Middle frontal gyrus (tissue), 1 donor: ENCODE measurements around the gene PRKAG2.

Source experiments
- DNase-seq: peaks from one replicate; pipeline ENCODE4 v3.0.0-alpha.2; 2015; ENCODE audit warnings: low spot score; ENCODE audit errors: extremely low spot score

Gene PRKAG2

DNA sequence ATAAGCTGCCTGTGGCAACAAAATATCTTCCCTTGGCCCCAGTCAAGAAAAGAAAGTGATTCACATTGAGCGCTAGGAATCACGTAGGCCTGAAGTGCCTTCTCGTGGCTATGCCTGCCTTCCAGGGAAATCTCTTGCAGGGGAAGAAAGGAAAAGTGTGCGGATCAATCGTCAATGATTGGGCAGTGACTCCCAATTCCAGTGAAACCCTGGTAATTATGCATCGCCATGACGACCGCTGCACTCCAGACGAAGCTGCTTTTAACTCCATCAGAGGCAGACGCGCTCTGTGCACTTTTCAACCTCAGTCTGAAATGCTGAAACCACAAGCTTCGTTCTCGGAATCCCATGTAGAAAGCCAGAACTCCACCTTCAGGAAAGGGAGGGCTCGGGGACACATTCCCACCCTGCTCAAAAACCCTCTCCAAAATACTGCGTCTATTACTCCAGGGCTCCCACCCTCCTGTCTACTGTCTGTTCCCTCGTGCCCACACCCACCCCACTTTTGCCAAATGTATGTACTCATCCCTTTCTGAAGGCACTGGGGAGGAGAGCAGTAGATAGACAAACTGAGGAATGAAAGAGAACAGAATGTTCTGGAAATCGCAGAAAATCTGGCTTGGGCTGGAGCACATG lies 24.2 kb upstream of the PRKAG2 start:
- DNase-seq: no peak

DNA sequence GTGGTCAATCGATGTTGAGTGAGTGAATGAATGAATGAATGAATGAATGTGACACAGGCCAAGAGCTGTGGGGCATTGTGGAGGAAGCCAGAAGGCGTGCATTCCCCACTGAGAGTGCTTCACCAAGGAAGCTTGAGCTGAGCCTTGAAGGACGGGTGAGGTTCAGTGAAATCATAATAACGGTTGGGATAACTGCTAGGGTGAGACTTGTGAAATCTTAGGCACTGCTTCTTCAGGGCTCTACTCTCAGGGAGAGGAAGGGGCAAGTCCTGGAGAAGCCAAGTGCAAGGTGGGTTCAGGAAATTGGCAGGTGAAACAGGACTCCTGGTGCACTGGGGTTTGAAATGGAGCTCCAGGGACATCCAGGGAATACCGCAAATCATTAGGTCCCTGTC lies 23.7 kb upstream of the PRKAG2 start:
- DNase-seq: no peak

DNA sequence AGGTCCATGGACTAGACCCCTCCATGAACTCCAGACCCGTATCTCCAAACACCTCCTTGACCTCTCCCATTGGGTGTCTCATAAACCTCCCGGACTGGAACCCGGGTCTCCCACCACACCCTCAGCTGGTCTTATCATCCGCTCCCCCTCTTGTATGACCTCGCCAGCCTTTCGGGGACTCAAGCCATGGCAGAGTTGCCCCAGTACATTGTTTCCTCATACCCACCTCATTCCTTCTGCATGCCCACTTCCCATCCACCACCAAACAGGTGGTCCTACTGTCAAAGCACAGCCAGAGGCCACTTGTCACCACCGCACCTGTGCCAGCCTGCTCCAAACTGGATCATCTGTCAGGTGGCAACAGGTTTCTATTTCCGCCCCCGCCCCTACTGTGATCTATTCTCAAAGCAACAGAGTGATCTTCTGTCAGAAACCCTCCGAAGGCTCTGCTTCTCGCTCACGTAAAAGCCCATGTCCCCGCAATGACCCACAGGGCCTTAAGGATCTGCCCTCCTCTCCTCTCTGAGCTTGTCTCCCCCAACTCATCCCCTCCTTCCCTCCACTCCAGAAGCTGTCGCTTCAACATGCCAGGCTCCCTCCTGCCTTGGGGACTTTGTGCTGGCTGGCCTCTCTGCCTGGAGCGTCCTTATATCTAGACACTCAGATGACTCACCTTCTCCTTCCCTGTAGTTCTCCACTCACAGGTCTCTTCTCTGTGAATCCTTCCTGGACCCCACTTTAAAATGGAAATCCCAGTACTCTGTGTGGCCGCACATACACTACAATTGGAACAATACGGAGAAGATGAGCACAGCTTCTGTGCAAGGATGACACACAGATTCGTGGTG lies 22.8 kb upstream of the PRKAG2 start:
- no peak for DNase-seq

DNA sequence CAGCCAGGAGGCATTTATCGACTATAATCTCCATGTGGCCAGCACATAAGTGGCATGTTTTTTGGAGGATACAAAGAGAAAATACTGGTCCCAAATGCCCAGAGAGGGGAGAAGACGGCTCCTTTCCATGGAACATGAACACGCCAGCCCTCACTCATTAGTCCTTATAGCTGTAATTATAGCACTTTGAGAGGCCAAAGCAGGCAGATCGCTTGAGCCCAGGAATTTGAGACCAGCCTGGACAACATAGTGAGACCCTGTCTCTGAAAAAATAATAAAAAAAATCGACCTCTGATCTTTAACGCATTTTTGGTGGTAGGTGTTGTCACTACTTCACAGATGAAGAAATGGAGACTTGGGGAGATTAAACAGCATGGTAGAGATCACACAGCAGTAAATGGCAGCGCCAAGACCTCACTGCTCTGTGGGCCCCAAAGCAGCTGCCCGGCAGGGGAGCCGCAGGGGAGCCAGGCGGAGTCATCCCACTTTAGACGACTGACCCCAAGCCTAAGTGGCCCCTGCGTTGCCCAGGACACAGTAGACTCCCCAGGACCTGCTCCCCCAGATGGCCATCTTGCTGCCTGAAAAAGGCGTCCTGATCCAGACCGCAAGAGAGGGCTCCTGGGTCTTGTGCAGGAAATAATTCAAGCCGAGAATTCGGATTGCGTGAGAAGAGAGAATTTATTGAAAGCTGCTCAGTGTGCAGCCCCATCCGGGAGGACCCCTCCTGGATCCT lies 21.2 kb upstream of the PRKAG2 start:
- no peak for DNase-seq

DNA sequence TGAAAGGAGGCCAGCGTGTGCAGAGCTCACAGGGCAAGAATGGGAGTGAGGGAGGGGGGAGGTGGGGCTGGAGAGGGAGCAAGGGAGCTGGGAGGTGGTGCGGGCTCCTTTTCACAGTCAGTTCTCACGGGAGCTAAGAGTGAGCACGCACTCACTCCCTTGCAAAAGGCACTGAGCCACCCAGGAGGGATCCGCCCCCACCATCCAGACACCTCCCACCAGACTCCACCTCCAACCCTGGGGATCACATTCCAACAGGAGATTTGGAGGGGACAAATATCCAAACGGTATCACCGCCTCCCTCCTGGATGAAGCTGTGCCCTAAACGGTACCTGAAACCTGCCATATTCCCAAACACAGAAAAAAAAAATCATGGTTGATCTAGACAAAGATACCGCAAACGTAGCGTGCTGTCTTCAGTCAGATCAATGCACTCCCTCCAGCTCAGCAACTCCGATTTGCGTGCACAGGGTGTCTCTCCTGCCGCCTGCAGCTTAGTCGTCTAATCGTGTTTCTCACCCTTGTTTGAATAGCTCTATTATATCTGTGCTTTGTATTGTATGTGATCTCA lies 20.3 kb upstream of the PRKAG2 start:
- no peak for DNase-seq

DNA sequence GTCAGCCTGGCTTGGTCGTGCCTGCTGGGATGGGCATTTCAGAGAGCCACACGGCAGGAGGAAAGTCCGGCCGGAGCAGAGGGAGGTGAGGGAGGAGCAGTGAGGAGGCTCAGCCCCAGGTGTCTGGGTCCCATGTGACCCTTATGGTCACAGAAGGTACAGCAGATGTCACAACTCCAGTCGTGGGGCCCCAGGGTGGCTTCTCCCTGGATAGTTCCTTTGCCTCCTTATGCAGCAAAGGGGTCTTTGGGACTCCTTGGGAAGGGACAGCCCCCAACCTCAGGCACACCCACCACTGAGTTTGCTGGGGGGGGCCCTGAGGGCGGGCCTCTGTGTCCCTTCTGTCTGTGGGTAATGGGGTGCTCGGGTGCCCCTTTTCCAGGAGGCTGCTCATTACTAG lies 19.6 kb upstream of the PRKAG2 start:
- no peak for DNase-seq

DNA sequence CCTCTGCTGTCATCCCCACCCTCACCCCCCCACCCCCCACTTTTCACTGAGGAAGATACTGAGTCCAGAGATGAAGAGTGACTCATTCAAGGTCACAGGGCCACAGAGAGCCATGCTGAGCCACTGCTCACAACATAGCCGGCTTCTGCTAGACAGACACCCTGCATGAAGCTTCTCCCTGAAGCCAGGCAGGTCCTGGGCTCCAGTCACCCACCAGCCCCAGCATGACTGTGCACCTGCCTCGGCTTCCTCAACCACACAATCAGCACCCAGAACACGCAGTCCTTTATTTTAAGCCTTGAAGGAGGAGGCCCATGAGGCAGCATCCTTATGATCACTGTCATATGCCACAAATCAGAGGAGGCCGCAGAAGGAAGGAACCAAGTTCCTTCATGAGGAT lies 19.2 kb upstream of the PRKAG2 start:
- DNase-seq: no peak

DNA sequence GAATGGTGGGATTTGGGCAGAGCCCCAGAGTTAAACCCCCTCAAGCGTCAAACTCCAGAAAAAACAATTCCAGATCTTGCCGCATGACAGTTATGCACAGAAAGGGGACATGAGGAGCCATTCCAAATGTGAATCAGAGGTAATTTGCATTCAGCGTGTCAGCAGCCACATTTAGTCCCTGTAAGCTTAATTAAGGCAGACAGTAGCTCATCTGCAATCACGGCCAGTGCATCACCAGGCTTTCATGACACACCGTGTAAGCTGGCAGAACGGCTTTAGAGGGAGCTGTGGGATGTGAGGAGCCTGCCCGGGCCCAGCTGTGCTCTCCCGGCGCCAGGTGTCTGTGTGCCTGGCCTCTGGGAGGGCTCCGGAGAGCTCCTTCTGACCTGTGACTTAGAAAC lies 18.7 kb upstream of the PRKAG2 start:
- peak; percentile 39 for DNase-seq

DNA sequence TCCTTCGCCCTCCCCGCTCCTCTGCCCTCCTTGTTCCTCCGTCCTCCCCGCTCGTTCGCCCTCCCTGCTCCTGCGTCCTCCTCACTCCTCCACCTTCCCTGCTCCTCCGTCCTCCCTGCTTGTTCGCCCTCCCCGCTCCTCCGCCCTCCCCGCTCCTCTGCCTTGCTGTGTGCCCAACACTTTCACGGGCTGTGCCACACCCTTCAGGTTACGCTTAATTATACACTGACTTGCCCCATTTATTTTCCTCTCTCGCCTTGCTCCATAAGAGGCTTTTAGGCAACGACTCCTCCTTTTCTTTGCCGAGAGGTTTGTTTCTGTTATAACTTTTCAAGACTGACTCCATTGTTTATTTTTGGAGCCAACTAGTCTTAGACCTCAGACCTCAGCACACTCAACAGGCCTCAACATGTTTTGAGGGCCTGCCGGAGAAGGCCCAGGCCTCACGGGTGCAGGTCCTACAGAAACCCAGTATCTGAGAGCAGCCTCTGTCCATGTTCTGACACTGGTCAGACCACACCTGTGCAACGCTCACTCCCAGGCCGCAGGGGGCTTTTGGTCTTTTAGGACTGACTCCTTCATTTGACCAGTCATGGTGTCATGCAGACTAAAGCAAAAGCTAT lies 18.2 kb upstream of the PRKAG2 start:
- DNase-seq: no peak

DNA sequence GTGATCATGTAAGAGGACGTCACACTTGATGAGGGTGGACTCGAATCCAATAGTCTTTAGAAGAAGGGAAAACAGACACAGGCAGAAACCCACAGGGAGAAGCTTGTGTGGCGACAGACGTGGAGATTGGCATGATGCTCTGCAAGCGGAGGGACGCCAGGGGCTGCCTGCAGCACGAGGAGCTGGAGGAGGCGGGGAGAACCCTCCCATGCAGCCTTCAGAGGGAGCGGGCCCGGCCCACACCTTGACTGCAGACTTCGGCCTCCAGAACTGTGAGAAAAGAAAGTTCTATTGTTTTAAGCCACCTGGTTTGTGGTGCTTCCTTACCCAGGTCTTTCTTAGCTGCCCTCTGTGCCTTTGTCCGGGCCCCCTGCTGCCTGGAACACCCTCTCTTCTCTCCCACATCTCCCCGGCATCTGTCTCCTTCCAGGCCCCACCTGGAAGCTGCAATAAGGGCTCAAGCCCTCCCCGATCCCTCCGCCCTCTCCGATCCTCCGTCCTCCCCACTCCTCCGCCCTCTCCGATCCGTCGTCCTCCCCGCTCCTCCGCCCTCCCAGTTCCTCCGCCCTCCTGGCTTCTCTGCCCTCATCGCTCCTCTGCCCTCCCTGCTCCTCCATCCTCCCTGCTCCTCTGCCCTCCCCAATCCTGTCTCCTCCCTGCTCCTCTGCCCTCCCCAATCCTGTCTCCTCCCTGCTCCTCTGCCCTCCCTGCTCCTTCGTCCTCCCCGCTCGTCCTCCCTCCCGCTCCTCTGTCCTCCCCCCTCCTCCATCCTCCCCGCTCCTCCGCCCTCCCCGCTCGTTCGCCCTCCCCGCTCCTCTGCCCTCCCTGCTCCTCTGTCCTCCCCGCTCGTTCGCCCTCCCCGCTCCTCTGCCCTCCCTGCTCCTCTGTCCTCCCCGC lies 17.4 kb upstream of the PRKAG2 start:
- no peak for DNase-seq

DNA sequence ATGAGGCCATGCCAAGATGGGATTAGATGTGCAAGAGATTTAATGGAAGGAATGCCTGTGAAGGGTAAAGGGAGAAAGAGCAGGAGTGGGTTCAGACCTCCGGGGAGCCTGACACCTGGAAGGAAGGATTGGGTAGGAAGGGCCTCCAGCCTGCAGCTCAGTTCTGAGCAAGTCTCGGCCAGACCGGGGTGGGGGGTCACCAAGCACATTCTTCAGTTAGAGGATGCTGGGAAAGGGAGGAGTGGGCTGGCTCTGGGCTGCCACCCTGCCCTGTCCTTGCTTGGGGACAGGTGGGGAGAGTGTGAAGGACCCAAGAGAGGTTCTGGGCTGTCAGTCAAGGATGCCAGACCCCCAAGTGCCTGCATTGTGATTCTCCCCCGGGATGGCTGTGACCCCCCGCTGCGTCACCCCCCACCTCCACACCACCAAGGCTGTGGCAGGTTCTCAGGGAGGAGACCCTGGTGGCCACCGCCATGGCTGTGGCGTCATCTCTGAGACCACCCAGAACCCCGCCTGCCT lies 16.5 kb upstream of the PRKAG2 start:
- no peak for DNase-seq

DNA sequence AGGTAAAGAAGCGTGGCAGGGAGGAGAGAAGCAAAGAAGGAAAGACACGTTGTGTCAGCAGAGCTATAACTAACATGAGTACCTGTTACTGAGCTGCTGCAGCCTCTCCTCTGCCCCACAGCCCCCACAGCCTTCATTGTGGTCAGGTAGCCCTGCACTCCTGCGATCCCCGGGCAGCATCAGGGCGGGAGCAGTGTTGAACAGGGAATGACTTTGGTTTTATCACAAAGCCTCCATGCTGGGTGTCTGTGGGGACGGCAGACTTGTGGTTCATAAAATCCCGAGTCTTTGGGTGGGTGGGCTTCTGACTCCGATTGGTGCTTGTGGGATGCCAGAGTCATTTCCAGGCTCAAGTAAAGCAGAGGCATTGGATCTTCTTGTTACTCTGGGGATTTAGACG lies 14.8 kb upstream of the PRKAG2 start:
- no peak for DNase-seq

DNA sequence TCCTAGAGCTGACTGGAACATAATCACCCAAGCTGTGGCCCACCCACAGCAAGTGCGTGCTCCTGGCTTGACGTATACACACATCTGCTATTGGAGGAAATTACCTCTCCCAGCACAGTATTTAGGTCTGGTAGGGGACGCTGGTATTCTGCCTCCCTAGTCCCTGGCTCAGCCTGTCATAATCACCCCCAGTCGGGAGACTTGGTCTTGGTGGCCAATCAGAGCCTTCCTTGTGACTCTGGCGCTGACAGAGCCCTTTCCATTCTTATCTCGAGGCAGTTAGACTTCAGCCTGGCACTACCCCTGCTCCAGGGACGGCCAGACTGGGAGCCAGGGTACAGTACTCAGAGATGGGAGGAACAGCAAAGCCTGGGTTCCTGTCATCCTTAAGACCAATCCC lies 14.3 kb upstream of the PRKAG2 start:
- DNase-seq: no peak

DNA sequence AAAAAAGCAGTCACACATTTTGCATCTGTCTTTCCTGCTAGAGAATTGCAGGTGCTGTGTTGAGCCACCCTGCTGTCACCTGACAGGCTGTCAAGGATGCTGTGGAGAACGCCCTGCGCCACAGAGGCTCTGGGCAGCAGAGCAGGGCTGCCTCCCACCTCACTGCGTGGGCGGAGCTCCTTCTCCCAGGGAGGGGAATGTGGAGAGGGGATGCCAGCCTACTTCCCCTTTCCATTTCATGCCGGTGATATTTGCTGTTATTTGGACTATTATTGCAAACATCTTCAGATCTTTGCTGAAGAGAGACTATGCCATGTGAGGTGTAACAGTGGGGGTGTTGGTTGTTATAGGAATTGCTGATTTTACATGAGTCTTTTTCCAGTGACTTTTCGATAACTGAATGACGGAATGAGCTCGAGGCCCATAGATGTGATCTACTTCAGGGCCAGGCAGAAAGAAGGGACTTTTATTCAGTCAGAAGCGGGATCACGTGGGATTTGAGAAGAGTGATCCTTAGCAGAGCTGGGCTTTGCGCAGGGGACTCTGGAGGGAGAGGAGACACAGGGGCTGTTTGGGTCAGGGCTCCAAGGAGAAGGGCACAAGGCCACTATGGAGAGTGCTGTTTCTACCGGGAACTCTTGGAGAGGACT lies 13.6 kb upstream of the PRKAG2 start:
- no peak for DNase-seq

DNA sequence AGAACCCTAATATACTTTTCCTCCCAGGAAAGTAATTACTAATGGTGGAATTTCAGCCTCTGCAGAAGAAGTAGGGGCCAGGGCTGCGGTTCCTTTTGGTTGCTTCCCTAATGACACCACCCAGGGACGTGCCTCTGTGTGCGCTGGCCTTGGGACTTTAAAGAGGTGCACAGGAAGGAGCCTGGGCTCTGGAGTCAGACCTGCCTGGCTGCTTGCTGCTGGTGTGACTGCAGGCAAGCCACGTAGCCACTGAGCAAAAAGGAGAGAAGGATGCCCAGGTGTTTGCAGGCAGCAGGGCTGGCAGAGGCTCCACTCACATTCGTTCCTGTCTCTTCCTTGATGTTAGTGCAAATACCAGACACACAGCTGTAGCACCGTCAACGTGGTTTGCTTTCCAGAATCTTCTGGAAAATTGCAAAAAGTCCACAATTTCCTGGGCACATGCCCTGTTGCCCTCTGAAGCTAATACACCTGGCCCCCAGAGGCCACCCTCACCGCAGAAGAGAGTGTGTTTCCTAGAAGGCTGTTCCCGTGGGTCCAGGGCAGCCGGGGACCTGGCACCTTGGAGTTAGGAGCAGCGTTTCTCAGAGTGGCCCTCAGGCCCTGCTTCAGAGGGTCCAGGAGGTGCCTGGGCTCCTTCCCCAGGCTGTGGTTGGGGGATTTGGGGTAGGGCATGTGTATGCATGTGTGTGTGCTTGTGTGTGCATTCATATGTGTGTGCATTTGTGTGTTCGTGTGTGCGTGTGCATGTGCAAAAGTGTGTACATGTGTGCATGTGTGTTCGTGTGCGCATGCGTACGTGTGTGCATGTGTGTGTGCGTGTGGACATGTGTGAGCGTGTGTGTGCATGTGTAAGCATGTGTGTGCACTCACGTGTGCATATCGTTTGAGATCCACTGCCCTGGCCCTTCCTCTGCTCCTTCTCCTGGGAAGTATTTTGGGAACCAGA lies 12.8 kb upstream of the PRKAG2 start:
- no peak for DNase-seq

DNA sequence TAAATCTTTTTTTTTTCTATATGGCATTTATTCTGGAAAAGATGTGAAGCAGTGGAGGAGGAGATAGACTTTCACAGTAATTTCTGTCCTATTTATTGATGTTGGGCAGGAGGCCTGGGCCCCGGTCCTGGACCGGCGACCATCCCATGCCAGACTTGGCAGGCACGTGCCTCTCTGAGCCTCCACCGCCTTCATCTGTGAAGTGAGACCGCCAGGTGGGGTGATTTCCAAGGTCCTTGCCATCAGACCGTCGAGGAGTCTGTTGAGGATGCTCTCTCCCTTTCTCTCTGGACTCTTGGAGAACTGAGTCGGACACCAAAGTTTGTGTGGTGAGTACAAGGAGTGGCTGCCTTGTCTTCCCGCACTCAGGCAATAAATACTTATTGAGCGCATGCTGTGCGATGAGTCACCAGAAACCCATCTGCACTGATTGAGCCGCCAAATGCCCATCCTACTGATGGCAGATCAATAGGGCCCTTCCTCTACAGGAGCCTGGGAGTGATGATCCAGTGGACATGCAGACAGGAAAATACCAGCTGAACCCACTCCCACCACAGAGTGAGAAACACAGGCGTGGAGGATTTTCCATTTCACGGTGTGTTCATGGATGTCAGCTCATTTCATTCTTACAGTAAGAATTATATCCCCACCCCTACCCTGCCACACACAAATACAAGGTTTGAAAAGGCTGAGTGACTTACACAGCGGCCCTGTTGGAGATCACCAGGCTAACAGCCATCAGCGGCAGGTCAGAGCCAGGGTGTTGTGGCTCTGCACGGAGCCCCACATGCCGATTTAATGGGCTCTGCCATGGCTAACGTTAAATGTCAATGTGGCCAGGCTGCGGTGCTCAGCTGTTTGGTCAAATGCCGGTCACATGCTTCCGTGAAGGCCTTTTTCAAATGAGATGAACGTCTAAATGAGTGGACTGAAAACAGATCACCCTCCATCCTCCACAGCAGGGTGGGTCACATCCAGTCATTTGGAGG lies 11.5 kb upstream of the PRKAG2 start:
- no peak for DNase-seq

DNA sequence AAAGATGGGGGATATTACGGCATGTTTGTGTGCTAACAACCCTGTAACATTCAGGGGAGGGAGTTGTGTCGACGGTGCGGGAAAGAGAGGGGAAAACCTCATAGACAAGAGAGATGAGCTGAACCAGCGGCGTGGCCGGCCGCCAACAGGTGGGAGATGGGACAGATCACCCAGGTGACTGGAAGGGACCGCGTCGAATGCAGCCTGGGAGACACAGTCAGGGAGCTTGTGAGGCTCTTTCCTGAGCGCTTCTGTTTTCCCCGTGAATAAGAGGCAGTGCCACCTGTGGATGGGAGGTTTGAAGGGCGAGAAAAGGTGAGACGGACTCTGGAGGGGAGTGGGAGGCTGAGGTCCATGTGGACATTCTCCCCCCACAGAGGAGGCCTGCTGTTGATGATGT lies 9.9 kb upstream of the PRKAG2 start:
- DNase-seq: no peak

DNA sequence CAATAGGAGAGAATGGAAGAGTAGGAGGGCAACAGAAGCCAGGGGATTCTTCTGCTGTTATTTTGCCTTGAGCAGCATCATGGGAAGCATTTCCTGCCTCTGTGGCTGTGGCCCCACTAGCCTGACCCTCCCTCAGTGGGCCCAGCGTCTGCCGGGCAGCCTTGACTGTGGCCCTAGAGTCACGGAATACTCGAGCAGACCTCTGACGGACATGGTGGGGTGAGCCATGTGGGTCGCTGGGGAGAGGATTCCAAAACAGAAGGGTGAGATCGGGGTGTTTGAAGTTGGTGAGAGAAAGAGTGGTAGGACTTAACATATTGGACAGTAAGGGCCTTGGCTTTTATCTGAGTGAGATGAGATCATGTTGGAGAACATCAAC lies 8.3 kb upstream of the PRKAG2 start:
- DNase-seq: no peak
